WTC11 (cell line): ENCODE measurements around the gene PATE3. TPM values are rescaled to one million over a fixed set of nuclear protein-coding genes. Genes with fewer than 3 reads are reported as not detected.

Experiments
- ATAC-seq: fragments of 200-7000 bp; cut with Tn5 transposase; 2 replicates; pipeline ENCODE4 v1.10.0; 2021; ENCODE audit warnings: mild to moderate bottlenecking, moderate library complexity
- CTCF ChIA-PET: fragments of 300-600 bp; sonication (Branson Sonifier 250); formaldehyde crosslinking; loops from one replicate; lab custom pipeline; 2021; ENCODE audit warnings: antibody characterized with exemption; lab: Charles Lee
- POLR2A ChIA-PET: fragments of 350-600 bp; sonication (Branson Sonifier 250); formaldehyde crosslinking; loops from one replicate; lab custom pipeline; 2021; ENCODE audit warnings: antibody characterized with exemption; lab: Charles Lee
- DNase-seq: peaks from one replicate; pipeline ENCODE4 v3.0.0; 2021; ENCODE audit warnings: low spot score
- H3K27ac Mint-ChIP-seq: 2 replicates; pipeline ENCODE4 v1.8.0; 2021; ENCODE audit warnings: mixed read lengths
- H3K27me3 Mint-ChIP-seq: 2 replicates; pipeline ENCODE4 v1.8.0; 2021; ENCODE audit warnings: low read depth, mild to moderate bottlenecking, moderate library complexity, mixed read lengths
- H3K36me3 Mint-ChIP-seq: 2 replicates; pipeline ENCODE4 v1.8.0; 2021; ENCODE audit warnings: mixed read lengths
- H3K4me1 Mint-ChIP-seq: 2 replicates; pipeline ENCODE4 v1.8.0; 2022; ENCODE audit warnings: mixed read lengths
- H3K4me3 Mint-ChIP-seq: 2 replicates; pipeline ENCODE4 v1.8.0; 2021; ENCODE audit warnings: mild to moderate bottlenecking, moderate library complexity, mixed read lengths
- H3K9me3 Mint-ChIP-seq: 2 replicates; pipeline ENCODE4 v1.8.0; 2021; ENCODE audit warnings: mixed read lengths
- FOXP1 ChIP-seq: sonication (generic); formaldehyde crosslinking; IDR thresholded peaks from 2 replicates; pipeline ENCODE4 v1.8.0; 2022; ENCODE audit warnings: missing genetic modification reagents, mild to moderate bottlenecking, moderate library complexity, borderline replicate concordance
- KAT7 ChIP-seq: sonication (generic); formaldehyde crosslinking; IDR thresholded peaks from 2 replicates; pipeline ENCODE4 v1.8.1; 2023; ENCODE audit warnings: missing genetic modification reagents, mild to moderate bottlenecking, borderline replicate concordance
- MYBL2 ChIP-seq: sonication (generic); formaldehyde crosslinking; IDR thresholded peaks from 2 replicates; pipeline ENCODE4 v1.8.1; 2023; ENCODE audit warnings: mild to moderate bottlenecking, moderate library complexity, missing genetic modification reagents
- NFE2L1 ChIP-seq: sonication (generic); formaldehyde crosslinking; IDR thresholded peaks from 2 replicates; pipeline ENCODE4 v1.8.1; 2023; ENCODE audit warnings: missing genetic modification reagents
- NR1H2 ChIP-seq: sonication (generic); formaldehyde crosslinking; IDR thresholded peaks from 2 replicates; pipeline ENCODE4 v1.9.0; 2021; ENCODE audit warnings: mild to moderate bottlenecking, moderate library complexity, missing genetic modification reagents
- NR2C2 ChIP-seq: sonication (generic); formaldehyde crosslinking; IDR thresholded peaks from 2 replicates; pipeline ENCODE4 v1.8.0; 2022; ENCODE audit warnings: mild to moderate bottlenecking, missing genetic modification reagents
- OVOL2 ChIP-seq: fragments of 250-450 bp; sonication (Bioruptor Pico); IDR thresholded peaks from 2 replicates; pipeline ENCODE4 v1.9.0; 2021; ENCODE audit warnings: mild to moderate bottlenecking, borderline replicate concordance
- SMAD3 ChIP-seq: sonication (generic); formaldehyde crosslinking; IDR thresholded peaks from 2 replicates; pipeline ENCODE4 v1.8.0; 2022; ENCODE audit warnings: missing genetic modification reagents, mild to moderate bottlenecking, borderline replicate concordance
- TCF7 ChIP-seq: sonication (generic); formaldehyde crosslinking; IDR thresholded peaks from 2 replicates; pipeline ENCODE4 v1.8.0; 2022; ENCODE audit warnings: mild to moderate bottlenecking, low read depth, missing genetic modification reagents, moderate library complexity
- TP53 ChIP-seq: sonication (generic); formaldehyde crosslinking; IDR thresholded peaks from 2 replicates; pipeline ENCODE4 v1.8.1; 2023; ENCODE audit warnings: mild to moderate bottlenecking, missing genetic modification reagents
- ZBTB21 ChIP-seq: sonication (generic); formaldehyde crosslinking; IDR thresholded peaks from 2 replicates; pipeline ENCODE4 v1.8.1; 2023; ENCODE audit warnings: mild to moderate bottlenecking, missing genetic modification reagents, borderline replicate concordance
- ZNF121 ChIP-seq: sonication (generic); formaldehyde crosslinking; IDR thresholded peaks from 2 replicates; pipeline ENCODE4 v1.8.0; 2023; ENCODE audit warnings: missing genetic modification reagents
- ZNF219 ChIP-seq: sonication (generic); formaldehyde crosslinking; IDR thresholded peaks from 2 replicates; pipeline ENCODE4 v1.8.0; 2023; ENCODE audit warnings: missing genetic modification reagents, mild to moderate bottlenecking, borderline replicate concordance
- ZNF396 ChIP-seq: fragments of 250-450 bp; sonication (Bioruptor Pico); IDR thresholded peaks from 2 replicates; pipeline ENCODE4 v1.8.0; 2021; ENCODE audit warnings: mild to moderate bottlenecking, moderate library complexity, borderline replicate concordance
- total RNA-seq: library from RNA; stranded (reverse); gene quantifications from 3 replicates; pipeline ENCODE4 v1.2.3, GENCODE V29; 2021
- TF ChIP-seq, protein P1 (sequence below): sonication (generic); formaldehyde crosslinking; IDR thresholded peaks from 2 replicates; pipeline ENCODE4 v1.8.1; 2023; ENCODE audit warnings: mild to moderate bottlenecking, missing genetic modification reagents
- TF ChIP-seq, protein P2 (sequence below): fragments of 250-450 bp; sonication (Bioruptor Pico); IDR thresholded peaks from 2 replicates; pipeline ENCODE4 v1.9.0; 2021; ENCODE audit warnings: moderate library complexity, mild to moderate bottlenecking, inconsistent platforms, borderline replicate concordance
- TF ChIP-seq, protein P3 (sequence below): sonication (generic); formaldehyde crosslinking; IDR thresholded peaks from 2 replicates; pipeline ENCODE4 v1.8.1; 2022; ENCODE audit warnings: low read depth, missing genetic modification reagents, borderline replicate concordance

PATE3 gene
- total RNA-seq, 1 experiment from 2014 or later, result not detected

DNA sequence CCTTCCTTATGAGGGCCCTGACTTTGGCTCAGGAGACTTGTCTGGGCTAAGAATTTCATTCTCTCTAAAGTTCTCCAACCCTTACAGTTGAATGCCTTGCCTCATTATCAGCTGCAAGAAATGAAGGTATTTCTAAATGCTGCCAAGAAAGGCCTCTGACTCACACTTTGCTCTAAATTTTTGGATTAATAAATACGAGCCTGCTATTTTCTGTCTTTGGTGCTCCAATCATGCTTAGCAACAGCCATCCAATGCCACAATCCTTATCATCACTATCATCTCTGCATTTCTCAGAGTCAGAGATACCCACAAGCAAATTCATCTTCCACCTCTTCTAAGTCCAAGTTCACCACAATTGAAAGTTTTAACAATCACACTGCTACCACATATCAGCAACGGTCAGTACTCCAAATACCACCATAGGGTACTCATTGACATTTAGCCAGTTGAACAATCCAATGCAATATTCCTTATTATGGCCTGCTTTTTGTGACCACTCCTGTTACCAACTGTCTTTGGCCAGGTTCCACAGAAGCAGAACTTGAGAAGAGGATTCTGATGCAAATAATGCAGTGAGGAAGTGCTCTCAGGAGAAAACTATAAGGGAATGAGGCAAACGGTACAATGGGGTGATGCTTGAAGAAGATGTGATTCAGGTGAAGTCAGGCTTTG, 15.0 kb upstream of the PATE3 start (continued):
- TF ChIP-seq, protein P1, sequence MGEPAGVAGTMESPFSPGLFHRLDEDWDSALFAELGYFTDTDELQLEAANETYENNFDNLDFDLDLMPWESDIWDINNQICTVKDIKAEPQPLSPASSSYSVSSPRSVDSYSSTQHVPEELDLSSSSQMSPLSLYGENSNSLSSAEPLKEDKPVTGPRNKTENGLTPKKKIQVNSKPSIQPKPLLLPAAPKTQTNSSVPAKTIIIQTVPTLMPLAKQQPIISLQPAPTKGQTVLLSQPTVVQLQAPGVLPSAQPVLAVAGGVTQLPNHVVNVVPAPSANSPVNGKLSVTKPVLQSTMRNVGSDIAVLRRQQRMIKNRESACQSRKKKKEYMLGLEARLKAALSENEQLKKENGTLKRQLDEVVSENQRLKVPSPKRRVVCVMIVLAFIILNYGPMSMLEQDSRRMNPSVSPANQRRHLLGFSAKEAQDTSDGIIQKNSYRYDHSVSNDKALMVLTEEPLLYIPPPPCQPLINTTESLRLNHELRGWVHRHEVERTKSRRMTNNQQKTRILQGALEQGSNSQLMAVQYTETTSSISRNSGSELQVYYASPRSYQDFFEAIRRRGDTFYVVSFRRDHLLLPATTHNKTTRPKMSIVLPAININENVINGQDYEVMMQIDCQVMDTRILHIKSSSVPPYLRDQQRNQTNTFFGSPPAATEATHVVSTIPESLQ (CRISPR knock-in tag), result no peak
- TF ChIP-seq, protein P2, sequence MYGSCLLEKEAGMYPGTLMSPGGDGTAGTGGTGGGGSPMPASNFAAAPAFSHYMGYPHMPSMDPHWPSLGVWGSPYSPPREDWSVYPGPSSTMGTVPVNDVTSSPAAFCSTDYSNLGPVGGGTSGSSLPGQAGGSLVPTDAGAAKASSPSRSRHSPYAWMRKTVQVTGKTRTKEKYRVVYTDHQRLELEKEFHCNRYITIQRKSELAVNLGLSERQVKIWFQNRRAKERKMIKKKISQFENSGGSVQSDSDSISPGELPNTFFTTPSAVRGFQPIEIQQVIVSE, result no peak
- no peak for TF ChIP-seq ZNF121
- no peak for TF ChIP-seq NR2C2

DNA sequence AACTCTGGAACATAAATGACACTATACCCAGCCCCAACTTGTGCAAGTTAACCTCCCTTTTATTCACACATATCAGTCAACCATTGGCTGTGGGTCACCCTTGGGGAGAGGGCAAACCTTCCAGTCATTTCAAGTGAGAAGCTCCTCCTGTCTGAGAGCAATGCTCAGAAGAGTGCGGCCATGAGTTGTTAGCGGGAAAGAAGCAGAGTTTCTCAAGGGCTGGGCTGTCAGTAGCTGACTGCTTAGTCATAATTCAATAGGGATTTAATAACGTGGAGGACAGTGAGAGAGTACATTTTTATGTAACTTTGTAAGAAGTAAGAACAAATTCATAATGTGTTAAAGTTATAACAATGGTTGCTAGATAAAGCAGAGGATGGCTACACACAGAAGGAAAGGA, 14.4 kb upstream of the PATE3 start:
- TF ChIP-seq, protein P3, sequence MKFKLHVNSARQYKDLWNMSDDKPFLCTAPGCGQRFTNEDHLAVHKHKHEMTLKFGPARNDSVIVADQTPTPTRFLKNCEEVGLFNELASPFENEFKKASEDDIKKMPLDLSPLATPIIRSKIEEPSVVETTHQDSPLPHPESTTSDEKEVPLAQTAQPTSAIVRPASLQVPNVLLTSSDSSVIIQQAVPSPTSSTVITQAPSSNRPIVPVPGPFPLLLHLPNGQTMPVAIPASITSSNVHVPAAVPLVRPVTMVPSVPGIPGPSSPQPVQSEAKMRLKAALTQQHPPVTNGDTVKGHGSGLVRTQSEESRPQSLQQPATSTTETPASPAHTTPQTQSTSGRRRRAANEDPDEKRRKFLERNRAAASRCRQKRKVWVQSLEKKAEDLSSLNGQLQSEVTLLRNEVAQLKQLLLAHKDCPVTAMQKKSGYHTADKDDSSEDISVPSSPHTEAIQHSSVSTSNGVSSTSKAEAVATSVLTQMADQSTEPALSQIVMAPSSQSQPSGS (CRISPR knock-in tag), result no peak
- TF ChIP-seq ZBTB21 (no peak), SMAD3 (CRISPR knock-in tag) (no peak), NFE2L1 (CRISPR knock-in tag) (no peak), ZNF219 (CRISPR knock-in tag) (no peak)
- POLR2A ChIA-PET, result no interaction called here
- no peaks in the 10 kb centered on the region; the same call in 1 of the 2 replicates for H3K27me3 Mint-ChIP-seq
- no peaks in the 10 kb centered on the region for H3K9me3 Mint-ChIP-seq
- H3K27ac Mint-ChIP-seq, result no peak overlapping the region
- ATAC-seq (no peak), DNase-seq (no peak)
- no peak overlapping the region for H3K4me3 Mint-ChIP-seq
- H3K36me3 Mint-ChIP-seq, result no peaks in the 10 kb centered on the region
- CTCF ChIA-PET, result no interaction called here
- no peaks in the 10 kb centered on the region for H3K4me1 Mint-ChIP-seq

DNA sequence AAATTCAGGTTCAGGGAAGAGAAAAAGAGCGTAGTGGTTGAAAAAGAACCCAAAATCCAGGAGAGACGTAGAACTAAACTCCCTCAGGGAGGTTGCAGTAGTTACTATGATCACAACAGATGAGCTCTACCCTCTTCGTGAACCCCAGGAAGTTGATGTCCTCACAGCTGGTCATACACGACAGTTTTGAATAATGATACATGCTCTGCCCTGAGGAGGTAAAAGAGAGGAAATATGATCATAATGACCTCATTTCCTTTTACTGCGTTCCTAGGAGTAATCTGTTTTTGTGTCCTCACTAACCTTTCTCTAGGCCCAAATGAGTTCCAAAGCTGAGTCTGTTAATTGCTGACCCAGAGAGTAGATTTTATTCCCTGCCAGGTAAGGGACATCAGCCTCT, 10.6 kb upstream of the PATE3 start:
- H3K9me3 Mint-ChIP-seq, result peaks cover 2% of the 10 kb centered on the region; the same call in 1 of the 2 replicates
- ChIA-PET POLR2A (no interaction called here), CTCF (no interaction called here)
- ATAC-seq (no peak), DNase-seq (no peak)
- no peak overlapping the region for H3K4me3 Mint-ChIP-seq
- no peaks in the 10 kb centered on the region for H3K4me1 Mint-ChIP-seq
- no peak overlapping the region for H3K27ac Mint-ChIP-seq
- TF ChIP-seq TCF7 (CRISPR knock-in tag) (no peak), FOXP1 (CRISPR knock-in tag) (no peak), TP53 (no peak), ZNF396 (CRISPR knock-in tag) (no peak), MYBL2 (CRISPR knock-in tag) (no peak)
- H3K36me3 Mint-ChIP-seq, result no peaks in the 10 kb centered on the region
- H3K27me3 Mint-ChIP-seq, result peaks cover 13% of the 10 kb centered on the region

DNA sequence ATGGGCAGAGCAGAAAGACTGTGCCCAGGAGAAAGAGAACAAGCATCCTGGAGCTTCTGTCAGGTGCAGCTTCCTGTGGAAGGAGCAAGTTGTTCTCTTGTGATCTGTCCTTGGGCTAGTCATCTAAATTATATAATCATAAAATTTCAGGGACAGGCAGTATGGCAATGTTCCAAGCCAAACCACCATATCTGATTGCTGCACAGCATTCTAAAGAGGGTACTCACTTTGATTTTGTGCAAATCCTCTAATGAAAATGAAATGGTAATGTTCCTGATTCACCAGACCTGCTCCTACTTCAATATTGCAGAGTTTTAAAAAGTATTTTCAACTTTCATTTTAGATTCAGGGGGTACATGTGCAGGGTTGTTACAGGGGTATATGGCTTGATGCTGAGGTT, 9.2 kb upstream of the PATE3 start, which contains the start of gene PATE2:
TSS of gene PATE2 (minus strand) at position 101 of the 400 bp plus-strand sequence. CDS start at position 46, 55 bp downstream.
- ChIA-PET CTCF (no interaction called here), POLR2A (no interaction called here)
- Mint-ChIP-seq H3K4me3 (no peak within 1 kb of the TSS), H3K9me3 (peaks cover 8% of the 10 kb centered on the region; the same call in 1 of the 2 replicates), H3K27me3 (peaks cover 23% of the 10 kb centered on the region), H3K4me1 (no peaks in the 10 kb centered on the region), H3K27ac (no peak within 1 kb of the TSS), H3K36me3 (no peaks in the 10 kb centered on the region)
- TF ChIP-seq NR1H2 (CRISPR knock-in tag) (no peak), TP53 (no peak), ZBTB21 (no peak), OVOL2 (CRISPR knock-in tag) (no peak), KAT7 (CRISPR knock-in tag) (no peak)
- ATAC-seq (no peak), DNase-seq (no peak)
